Activated naive CD4-positive, alpha-beta T cell treated with anti-CD3 and anti-CD28 coated beads for 36 hours (primary cell): ENCODE results near the gene CLEC1A. TPM values are rescaled to one million over a fixed set of nuclear protein-coding genes. Genes with fewer than 3 reads are reported as not detected.

Source experiments
- CTCF ChIA-PET: fragments of 350-600 bp; sonication (Branson Sonifier 250); formaldehyde crosslinking; loops from one replicate; lab custom pipeline; 2021; ENCODE audit warnings: antibody characterized with exemption; lab: Charles Lee
- DNase-seq: peaks from one replicate; pipeline ENCODE4 v3.0.0-alpha.2; 2020
- H3K27ac Mint-ChIP-seq: one replicate; pipeline ENCODE4 v1.8.0; 2021; ENCODE audit warnings: mild to moderate bottlenecking, mixed read lengths
- H3K27me3 Mint-ChIP-seq: one replicate; pipeline ENCODE4 v1.8.0; 2021; ENCODE audit warnings: low read depth, mixed read lengths
- H3K36me3 Mint-ChIP-seq: one replicate; pipeline ENCODE4 v1.8.0; 2021; ENCODE audit warnings: low read depth, mixed read lengths
- H3K4me1 Mint-ChIP-seq: one replicate; pipeline ENCODE4 v1.8.0; 2021; ENCODE audit warnings: low read depth, mixed read lengths
- H3K4me3 Mint-ChIP-seq: one replicate; pipeline ENCODE4 v1.8.0; 2021; ENCODE audit warnings: mild to moderate bottlenecking, moderate library complexity, mixed read lengths
- H3K9me3 Mint-ChIP-seq: one replicate; pipeline ENCODE4 v1.8.0; 2021; ENCODE audit warnings: mixed read lengths
- intact Hi-C: fragments of 100-400 bp; cut with micrococcal nuclease; formaldehyde crosslinking; loops from one replicate; pipeline ENCODE4 v1.15.1; 2023
- total RNA-seq, 2 experiments: library from RNA; stranded (reverse); gene quantifications; one replicate each; pipeline ENCODE4 v1.2.3, GENCODE V29; 2021

CLEC1A gene
- total RNA-seq, 2 experiments from 2014 or later: not detected

DNA sequence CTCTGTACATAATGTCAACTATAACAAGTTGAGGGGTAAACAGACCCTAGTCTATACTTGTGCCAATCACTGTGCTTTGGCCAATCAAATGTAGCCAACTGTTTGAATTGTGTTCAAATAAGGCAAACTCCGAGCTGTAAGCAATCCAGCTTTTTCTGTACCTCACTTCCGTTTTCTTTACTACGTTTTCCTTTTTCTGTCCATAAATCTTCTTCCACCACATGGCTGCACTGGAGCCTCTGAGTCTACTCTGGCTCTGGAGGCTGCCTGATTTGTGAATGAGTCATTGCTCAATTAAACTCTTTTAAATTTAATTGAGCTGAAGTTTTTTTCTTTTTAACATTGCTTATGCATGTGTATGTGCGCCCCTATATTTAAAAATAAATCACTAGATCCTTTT is 29.7 kb downstream of the CLEC1A start:
- intact Hi-C loops: no loop called here
- CTCF ChIA-PET: interaction anchor here (0.7 kb wide), 1 partner anchor 10 kb away, joined by 3 read pairs; no protein-coding TSS in a partner anchor
- Mint-ChIP-seq H3K27ac (no peak overlapping the region), H3K4me1 (no peaks in the 10 kb centered on the region), H3K27me3 (peaks cover 10% of the 10 kb centered on the region), H3K36me3 (no peaks in the 10 kb centered on the region), H3K9me3 (no peaks in the 10 kb centered on the region), H3K4me3 (no peak overlapping the region)
- no peak for DNase-seq

- no peak overlapping the region for H3K4me3 Mint-ChIP-seq
- H3K9me3 Mint-ChIP-seq: no peaks in the 10 kb centered on the region
- H3K36me3 Mint-ChIP-seq: no peaks in the 10 kb centered on the region
- intact Hi-C loops: no loop called here
- peaks cover 10% of the 10 kb centered on the region for H3K27me3 Mint-ChIP-seq
- CTCF ChIA-PET: no interaction called here
- no peaks in the 10 kb centered on the region for H3K4me1 Mint-ChIP-seq
- H3K27ac Mint-ChIP-seq: no peak overlapping the region
- DNase-seq: no peak
Measured at GRCh38 chr12:10068644-10069043, 30.1 kb downstream of the CLEC1A start.

- Mint-ChIP-seq H3K9me3 (no peaks in the 10 kb centered on the region), H3K27ac (no peak overlapping the region), H3K27me3 (peaks cover 10% of the 10 kb centered on the region), H3K4me1 (no peaks in the 10 kb centered on the region), H3K36me3 (no peaks in the 10 kb centered on the region), H3K4me3 (no peak overlapping the region)
- intact Hi-C loops: no loop called here
- CTCF ChIA-PET: no interaction called here
- DNase-seq: no peak
Measured at GRCh38 chr12:10067942-10068341, 30.8 kb downstream of the CLEC1A start.

DNA sequence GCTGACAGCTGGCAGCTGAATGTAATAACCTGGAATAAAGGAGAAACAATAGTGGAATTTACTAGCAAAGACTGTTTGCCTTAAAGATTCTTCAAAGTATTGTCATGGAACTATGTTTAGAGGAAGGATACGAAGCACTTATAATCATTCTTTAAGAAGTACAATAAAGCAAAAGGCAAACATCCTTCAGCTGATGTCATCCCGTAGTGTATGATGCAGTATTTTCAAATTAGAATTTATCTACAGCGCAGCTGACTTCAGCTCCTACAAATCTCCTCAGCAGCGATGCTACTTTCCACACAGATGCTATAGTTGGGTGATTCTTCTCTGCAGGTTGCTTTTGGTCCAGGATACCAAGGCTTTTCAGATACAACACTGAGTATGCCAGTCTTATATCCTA is 31.5 kb downstream of the CLEC1A start:
- peaks cover 10% of the 10 kb centered on the region for H3K27me3 Mint-ChIP-seq

GRCh38 chr12:10065241-10065640 is 33.5 kb downstream of the CLEC1A start:
- Mint-ChIP-seq H3K27me3 (peaks cover 7% of the 10 kb centered on the region), H3K36me3 (no peaks in the 10 kb centered on the region)
- intact Hi-C loops: no loop called here

More for the DNA sequence above, 31.5 kb downstream of the CLEC1A start:
- CTCF ChIA-PET: interaction anchor here (0.7 kb wide), 1 partner anchor 324 kb away, joined by 3 read pairs; no protein-coding TSS in a partner anchor
- H3K36me3 Mint-ChIP-seq: no peaks in the 10 kb centered on the region
- DNase-seq: no peak
- H3K9me3 Mint-ChIP-seq: no peaks in the 10 kb centered on the region
- H3K4me3 Mint-ChIP-seq: no peak overlapping the region
- H3K4me1 Mint-ChIP-seq: no peaks in the 10 kb centered on the region
- no peak overlapping the region for H3K27ac Mint-ChIP-seq
- intact Hi-C loops: no loop called here

DNA sequence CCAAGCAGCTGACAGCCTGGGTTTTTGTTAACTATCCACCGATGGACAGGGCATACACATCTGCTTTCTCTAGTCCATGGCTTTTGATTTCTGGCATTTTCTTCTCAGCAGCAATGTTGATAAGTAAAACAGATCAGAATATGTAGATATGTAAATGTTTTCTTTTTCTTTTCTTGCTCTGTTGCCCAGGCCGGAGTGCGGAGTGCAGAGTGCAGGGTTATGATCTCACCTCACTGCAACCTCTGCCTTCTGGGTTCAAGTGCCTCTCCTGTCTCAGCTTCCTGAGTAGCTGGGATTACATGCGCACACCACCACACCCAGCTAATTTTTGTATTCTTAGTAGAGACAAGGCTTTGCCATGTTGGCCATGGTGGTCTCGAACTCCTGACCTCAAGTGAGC is 40.4 kb downstream of the CLEC1A start:
- CTCF ChIA-PET: interaction anchor here (1.1 kb wide), 1 partner anchor 48 kb away, joined by 3 read pairs; the partner anchor contains the start of gene CLEC12B
- no peaks in the 10 kb centered on the region for H3K4me1 Mint-ChIP-seq
- no peaks in the 10 kb centered on the region for H3K27me3 Mint-ChIP-seq
- intact Hi-C loops: no loop called here
- no peaks in the 10 kb centered on the region for H3K9me3 Mint-ChIP-seq
- no peak for DNase-seq
- no peak overlapping the region for H3K4me3 Mint-ChIP-seq
- no peaks in the 10 kb centered on the region for H3K36me3 Mint-ChIP-seq
- no peak overlapping the region for H3K27ac Mint-ChIP-seq

More at GRCh38 chr12:10065241-10065640, 33.5 kb downstream of the CLEC1A start:
- no peak overlapping the region for H3K27ac Mint-ChIP-seq
- H3K4me3 Mint-ChIP-seq: no peak overlapping the region
- no peaks in the 10 kb centered on the region for H3K9me3 Mint-ChIP-seq
- CTCF ChIA-PET: no interaction called here
- DNase-seq: no peak
- H3K4me1 Mint-ChIP-seq: no peaks in the 10 kb centered on the region

DNA sequence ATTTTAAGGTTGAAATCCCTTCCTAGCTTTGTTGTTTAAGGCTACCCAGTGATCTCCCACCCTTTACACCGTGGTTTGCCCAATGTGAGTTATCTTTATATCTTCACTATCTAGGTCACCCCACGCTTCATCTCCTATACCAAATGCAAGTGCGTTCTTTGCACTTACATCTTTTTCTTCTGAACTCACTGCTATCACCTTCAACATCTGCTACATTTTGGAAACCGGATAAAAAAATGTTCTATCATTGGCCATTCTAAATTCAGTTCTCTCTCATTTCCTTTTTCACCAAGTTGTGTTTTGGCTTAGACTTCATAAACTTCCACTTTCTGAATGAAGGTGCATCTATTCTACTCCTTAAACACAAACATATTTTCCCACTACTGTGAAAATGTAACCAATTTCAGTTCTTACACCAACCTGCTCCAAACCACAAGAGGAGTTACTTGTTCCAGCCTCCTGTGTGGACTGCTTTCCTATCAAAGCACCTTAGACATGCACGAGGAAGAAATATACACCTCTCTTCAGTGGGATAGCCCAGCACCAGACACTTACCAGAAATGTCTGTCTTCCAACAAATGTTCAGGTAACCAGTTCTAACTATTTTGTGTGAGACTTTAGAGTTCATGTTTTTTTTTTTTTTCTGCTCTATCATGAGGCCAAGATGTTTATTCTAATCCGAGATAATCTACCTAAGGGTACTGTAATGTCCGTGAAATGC is 46.4 kb downstream of the CLEC1A start:
- peaks cover 9% of the 10 kb centered on the region for H3K27me3 Mint-ChIP-seq
- CTCF ChIA-PET: no interaction called here
- no peaks in the 10 kb centered on the region for H3K9me3 Mint-ChIP-seq
- H3K27ac Mint-ChIP-seq: no peak overlapping the region
- no peak overlapping the region for H3K4me3 Mint-ChIP-seq
- H3K4me1 Mint-ChIP-seq: peaks cover 6% of the 10 kb centered on the region
- intact Hi-C loops: no loop called here
- no peak for DNase-seq
- no peaks in the 10 kb centered on the region for H3K36me3 Mint-ChIP-seq

DNA sequence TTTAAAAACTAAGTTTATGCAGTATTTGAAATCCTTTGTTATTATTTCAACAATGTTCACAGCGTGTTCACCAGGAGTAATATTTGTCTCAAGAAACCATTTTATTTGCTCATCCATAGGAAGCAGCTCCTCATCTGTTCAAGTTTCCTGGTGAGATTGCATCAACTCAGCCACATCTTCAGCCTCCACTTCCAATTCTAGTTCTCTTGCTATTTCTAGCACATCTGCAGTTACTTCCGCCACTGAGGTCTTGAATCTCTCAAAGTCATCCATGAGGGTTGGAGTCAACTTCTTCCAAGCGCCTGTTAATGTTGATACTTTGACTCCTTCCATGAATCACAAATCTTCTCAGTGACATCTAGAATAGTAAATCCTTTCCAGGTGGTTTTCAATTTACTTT is 50.3 kb downstream of the CLEC1A start:
- Mint-ChIP-seq H3K27me3 (peaks cover 13% of the 10 kb centered on the region), H3K4me1 (peaks cover 6% of the 10 kb centered on the region), H3K36me3 (no peaks in the 10 kb centered on the region), H3K4me3 (no peak overlapping the region), H3K9me3 (no peaks in the 10 kb centered on the region), H3K27ac (no peak overlapping the region)
- intact Hi-C loops: no loop called here
- no peak for DNase-seq
- CTCF ChIA-PET: interaction anchor here (1.8 kb wide), 1 partner anchor 14 kb away, joined by 6 read pairs; no protein-coding TSS in a partner anchor

GRCh38 chr12:10042167-10042566 is 56.6 kb downstream of the CLEC1A start:
- H3K27me3 Mint-ChIP-seq: peaks cover 7% of the 10 kb centered on the region

GRCh38 chr12:10033783-10034545 is 64.8 kb downstream of the CLEC1A start:
- CTCF ChIA-PET: interaction anchor here (0.7 to 1.7 kb wide), 6 partner anchors 15 to 157 kb away, joined by 3 to 8 read pairs (median 3); partner anchors contain the start of gene CLEC12B
- Mint-ChIP-seq H3K27me3 (no peaks in the 10 kb centered on the region), H3K4me3 (no peak overlapping the region), H3K9me3 (no peaks in the 10 kb centered on the region), H3K36me3 (no peaks in the 10 kb centered on the region), H3K4me1 (no peaks in the 10 kb centered on the region), H3K27ac (no peak overlapping the region)
- DNase-seq: no peak
- intact Hi-C loops: loop anchor here (1.0 kb wide), 2 partner anchors 106 to 156 kb away; no protein-coding TSS in a partner anchor

More at GRCh38 chr12:10042167-10042566, 56.6 kb downstream of the CLEC1A start:
- no peaks in the 10 kb centered on the region for H3K9me3 Mint-ChIP-seq
- no peaks in the 10 kb centered on the region for H3K4me1 Mint-ChIP-seq
- DNase-seq: no peak
- CTCF ChIA-PET: no interaction called here
- no peak overlapping the region for H3K27ac Mint-ChIP-seq
- intact Hi-C loops: no loop called here
- no peak overlapping the region for H3K4me3 Mint-ChIP-seq
- H3K36me3 Mint-ChIP-seq: no peaks in the 10 kb centered on the region

- H3K27me3 Mint-ChIP-seq: no peaks in the 10 kb centered on the region
- no peak for DNase-seq
- H3K4me1 Mint-ChIP-seq: no peaks in the 10 kb centered on the region
- H3K27ac Mint-ChIP-seq: no peak overlapping the region
- H3K4me3 Mint-ChIP-seq: no peak overlapping the region
- no peaks in the 10 kb centered on the region for H3K36me3 Mint-ChIP-seq
- intact Hi-C loops: no loop called here
- no peaks in the 10 kb centered on the region for H3K9me3 Mint-ChIP-seq
- CTCF ChIA-PET: interaction anchor here (3.5 kb wide), 1 partner anchor 108 kb away, joined by 14 read pairs; no protein-coding TSS in a partner anchor
Measured at GRCh38 chr12:10031771-10032175, 67.0 kb downstream of the CLEC1A start.

- no peaks in the 10 kb centered on the region for H3K27me3 Mint-ChIP-seq
- no peak for DNase-seq
- no peaks in the 10 kb centered on the region for H3K4me1 Mint-ChIP-seq
- intact Hi-C loops: no loop called here
- H3K36me3 Mint-ChIP-seq: no peaks in the 10 kb centered on the region
- CTCF ChIA-PET: interaction anchor here (1.0 to 3.5 kb wide), 2 partner anchors 108 to 121 kb away, joined by 4 to 14 read pairs; no protein-coding TSS in a partner anchor
- no peak overlapping the region for H3K27ac Mint-ChIP-seq
- H3K9me3 Mint-ChIP-seq: no peaks in the 10 kb centered on the region
- H3K4me3 Mint-ChIP-seq: no peak overlapping the region
Measured at GRCh38 chr12:10031321-10031720, 67.5 kb downstream of the CLEC1A start.
